K562 (cell line): Measurements from ENCODE around the gene POLR1D. TPM values are rescaled to one million over a fixed set of nuclear protein-coding genes. Genes with fewer than 3 reads are reported as not detected.

ENCODE experiments used
- ATAC-seq: fragments of 200-7000 bp; cut with Tn5 transposase; 3 replicates; pipeline ENCODE4 v1.9.1; 2020; ENCODE audit warnings: moderate library complexity
- BruUV-seq: library from RNA; stranded (reverse); fragments of 400-500 nt; replicated peaks from 2 replicates; lab custom pipeline; 2021; lab: Mats Ljungman, UMichigan
- CTCF ChIA-PET: fragments of 300-600 bp; formaldehyde crosslinking; extraction: SDS; loops from one replicate; lab custom pipeline; 2021; ENCODE audit warnings: low intra/inter-chr PET ratio; lab: Yijun Ruan, JAX
- POLR2A ChIA-PET: fragments of 300-600, 350-650 bp; sonication (Branson Sonifier 250); formaldehyde crosslinking; extraction: SDS; loops from one replicate; lab custom pipeline; 2021; ENCODE audit warnings: antibody characterized with exemption, inconsistent platforms; lab: Yijun Ruan, JAX
- DNase-seq, 4 experiments: peaks; one replicate each; pipeline versions ENCODE4 v3.0.0 to v3.0.0-alpha.2; 2011 to 2018; ENCODE audit warnings: low spot score in 3 of 4, mixed read lengths in 3 of 4; ENCODE audit errors: extremely low read depth in 1 of 4
- FAIRE-seq: peaks from 2 replicates; lab custom pipeline; 2011; peaks lifted over from hg19 to GRCh38; lab: Jason Lieb, UNC
- H2AFZ ChIP-seq: 2 replicates; pipeline ENCODE4 v1.6.0; 2011; ENCODE audit warnings: low read depth, low read length, control low read depth, inconsistent platforms
- H3K27ac ChIP-seq: fragments of 200-600 bp; 3 replicates; pipeline ENCODE4 v1.8.0; 2011; ENCODE audit warnings: low read depth, mild to moderate bottlenecking, control low read depth, inconsistent platforms, low read length, moderate library complexity, mixed read lengths; ENCODE audit errors: extremely low read depth
- H3K27me3 ChIP-seq, 2 experiments: fragments of 300-600 bp in 1 of 2; 2 replicates in 1 of 2; 3 replicates in 1 of 2; pipeline versions ENCODE4 v1.6.0 to v1.8.0; 2011; ENCODE audit warnings: inconsistent platforms in 2 of 2, low read length in 2 of 2, mild to moderate bottlenecking in 1 of 2, mixed read lengths in 1 of 2, moderate library complexity in 1 of 2; ENCODE audit not compliant: control insufficient read depth in 2 of 2, insufficient read depth in 2 of 2
- H3K36me3 ChIP-seq: fragments of 300-600 bp; 3 replicates; pipeline ENCODE4 v1.8.0; 2011; ENCODE audit warnings: mild to moderate bottlenecking, low read length, inconsistent platforms; ENCODE audit not compliant: control insufficient read depth, insufficient read depth
- H3K4me1 ChIP-seq, 2 experiments: fragments of 200-600 bp in 1 of 2; replicated peaks in 1 of 2; 2 replicates in 1 of 2; 3 replicates in 1 of 2; pipeline versions ENCODE4 v1.5.1 to v1.8.0; 2011; ENCODE audit warnings: inconsistent platforms in 2 of 2, low read length in 2 of 2, mild to moderate bottlenecking in 1 of 2, mixed read lengths in 1 of 2, moderate library complexity in 1 of 2; ENCODE audit not compliant: control insufficient read depth in 2 of 2, insufficient read depth in 2 of 2
- H3K4me2 ChIP-seq: 2 replicates; pipeline ENCODE4 v1.6.1; 2011; ENCODE audit warnings: low read length, control low read depth, inconsistent platforms, mixed read lengths; ENCODE audit not compliant: insufficient read depth
- H3K4me3 ChIP-seq: fragments of 200-600 bp; sonication (generic), shearing (Covaris generic); 2 replicates; pipeline ENCODE4 v1.5.1; 2016; ENCODE audit warnings: control low read depth, inconsistent platforms
- H3K79me2 ChIP-seq: fragments of 200-600 bp; 3 replicates; pipeline ENCODE4 v1.8.0; 2011; ENCODE audit warnings: low read length, inconsistent platforms; ENCODE audit not compliant: control insufficient read depth, insufficient read depth
- H3K9ac ChIP-seq, 2 experiments: 2 replicates each; pipeline versions ENCODE4 v1.6.0 to v1.6.1; 2011; ENCODE audit warnings: low read depth in 2 of 2, low read length in 2 of 2, control low read depth in 1 of 2, inconsistent platforms in 1 of 2, mild to moderate bottlenecking in 1 of 2, mixed read lengths in 1 of 2; ENCODE audit not compliant: insufficient read depth in 1 of 2
- H3K9me1 ChIP-seq: one replicate; pipeline ENCODE4 v1.6.0; 2011; ENCODE audit warnings: inconsistent platforms, mild to moderate bottlenecking, low read length, moderate library complexity; ENCODE audit not compliant: control insufficient read depth, insufficient read depth
- H3K9me3 ChIP-seq: replicated peaks from 2 replicates; pipeline ENCODE4 v1.5.1; 2011; ENCODE audit warnings: low read depth, low read length, inconsistent platforms; ENCODE audit not compliant: control insufficient read depth, insufficient read depth
- H4K20me1 ChIP-seq: replicated peaks from 2 replicates; pipeline ENCODE4 v1.6.1; 2011; ENCODE audit warnings: low read length, inconsistent platforms, mixed read lengths; ENCODE audit not compliant: control insufficient read depth, insufficient read depth
- CAMTA2 ChIP-seq: fragments of 250-450 bp; sonication (Bioruptor Pico); conservative IDR thresholded peaks from 2 replicates; pipeline ENCODE4 v1.5.1; 2022
- ETS2 ChIP-seq: IDR thresholded peaks from 2 replicates; pipeline ENCODE4 v1.6.1; 2016; ENCODE audit warnings: borderline replicate concordance, missing genetic modification characterization, mild to moderate bottlenecking, moderate library complexity, missing compliant biosample characterization; ENCODE audit not compliant: poor library complexity, severe bottlenecking
- NR2F6 ChIP-seq: fragments of 450-650 bp; formaldehyde crosslinking; IDR thresholded peaks from 2 replicates; pipeline ENCODE4 v1.4.0; 2020; ENCODE audit warnings: mild to moderate bottlenecking
- POLR2H ChIP-seq: IDR thresholded peaks from 2 replicates; pipeline ENCODE4 v1.6.1; 2016; ENCODE audit warnings: missing genetic modification characterization, low read depth, mild to moderate bottlenecking, control low read depth, missing compliant biosample characterization, moderate library complexity
- RBFOX2 ChIP-seq: fragments of 200-400 bp; formaldehyde crosslinking; IDR thresholded peaks from 2 replicates; pipeline ENCODE4 v1.6.1; 2017; ENCODE audit warnings: low read depth, mild to moderate bottlenecking, low read length, moderate library complexity
- ZBTB1 ChIP-seq: sonication (generic); formaldehyde crosslinking; IDR thresholded peaks from 2 replicates; pipeline ENCODE4 v1.8.1; 2023; ENCODE audit warnings: missing genetic modification reagents, low read depth, mild to moderate bottlenecking, borderline replicate concordance
- ZNF232 ChIP-seq: sonication (generic); formaldehyde crosslinking; IDR thresholded peaks from 2 replicates; pipeline ENCODE4 v1.8.0; 2022; ENCODE audit warnings: mild to moderate bottlenecking, missing genetic modification reagents
- WGBS: fragments of 100-300 bp; shearing (Covaris generic); methylation state at CpG from one replicate; pipeline ENCODE4 v1.1.6; 2016; ENCODE audit warnings: low coverage, mixed read lengths; ENCODE audit not compliant: insufficient coverage; ENCODE audit errors: missing lambda C conversion rate; 5-methylcytosine and 5-hydroxymethylcytosine counted together
- in situ Hi-C: fragments of 300-500 bp; cut with MboI; formaldehyde crosslinking; loops from 4 replicates; pipeline ENCODE4 v1.15.0; 2018; ENCODE audit warnings: inconsistent platforms, mixed read lengths
- intact Hi-C: fragments of 100-400 bp; cut with micrococcal nuclease; formaldehyde crosslinking; loops from 2 replicates; pipeline ENCODE4 v1.14.2; 2022
- polyA plus RNA-seq, 8 experiments: library from polyadenylated mRNA; depleted of rRNA in 4 of 8; stranded (reverse) in 5 of 8; unstranded in 3 of 8; fragments of >200 nt; fragmentation: Nextera tagmentation in 2 of 8; fragmentation: Illumina TruSeq in 1 of 8; extraction: Ambion mirVana in 2 of 8; extraction: Trizol in 1 of 8; gene quantifications; 2 replicates each; pipeline versions ENCODE4 v1.2.1 to v1.2.3, GENCODE V29; 2011 to 2014; ENCODE audit warnings: inconsistent platforms in 1 of 8, missing spikeins in 1 of 8
- total RNA-seq, 7 experiments: library from RNA; depleted of rRNA in 6 of 7; stranded (reverse); fragments of >200 nt in 6 of 7; fragmentation: Illumina TruSeq in 2 of 7; extraction: Trizol in 2 of 7; gene quantifications; 2 replicates each; pipeline versions ENCODE4 v1.2.1 to v1.2.3, GENCODE V29; 2011 to 2021; ENCODE audit warnings: low replicate concordance in 1 of 7
- TF ChIP-seq, protein P1 (sequence below), 2 experiments: IDR thresholded peaks; 2 replicates each; pipeline ENCODE4 v1.6.1; 2011; ENCODE audit warnings: borderline replicate concordance in 1 of 2, control low read depth in 1 of 2, low read depth in 1 of 2, low read length in 1 of 2, mild to moderate bottlenecking in 1 of 2, mixed read lengths in 1 of 2, moderate library complexity in 1 of 2; ENCODE audit not compliant: insufficient read depth in 1 of 2, insufficient read length in 1 of 2, poor library complexity in 1 of 2, severe bottlenecking in 1 of 2; ENCODE audit errors: extremely low read depth in 1 of 2

Gene POLR1D
- total and polyA plus RNA-seq, 9 of the 15 experiments (the other 6 are each of a cell fraction or from before 2014, with no cell fraction given): 107 to 188 (median 145) TPM

DNA sequence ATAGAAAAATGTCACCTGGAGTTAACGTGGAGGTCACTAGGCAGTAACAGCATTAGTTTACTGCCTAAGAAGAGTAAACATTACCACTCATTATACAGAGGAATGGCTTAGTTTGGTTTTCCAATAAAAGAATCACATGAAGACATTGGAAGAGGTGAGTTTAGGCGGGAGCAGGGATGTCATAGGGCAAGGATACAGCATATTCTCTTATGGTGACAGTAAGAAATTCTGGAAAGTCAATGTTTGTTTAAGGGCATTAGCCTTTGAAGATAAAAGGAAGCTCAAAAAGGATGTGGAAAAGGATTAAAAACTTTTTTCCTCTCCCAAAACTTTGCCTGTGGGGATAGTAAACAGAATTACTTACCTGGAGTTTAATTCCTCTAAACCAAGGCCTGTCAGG, 4.1 kb downstream of the POLR1D start:
- FAIRE-seq (no peak), DNase-seq (no peak), ATAC-seq (no peak)
- Histone ChIP-seq H3K27ac (no peak overlapping the region), H3K9me1 (no peaks in the 10 kb centered on the region), H3K4me1 (peaks cover 7 to 13% of the 10 kb centered on the region in 2 experiments; a peak in 3 of 5 replicates), H3K4me3 (no peak overlapping the region), H3K9ac (no peak overlapping the region), H3K79me2 (peaks cover 71% of the 10 kb centered on the region), H2AFZ (no peak overlapping the region), H3K36me3 (peaks cover 42% of the 10 kb centered on the region), H3K27me3 (no peaks in the 10 kb centered on the region), H3K4me2 (no peak overlapping the region), H3K9me3 (no peaks in the 10 kb centered on the region), H4K20me1 (no peaks in the 10 kb centered on the region)
- intact Hi-C loops: no loop called here
- 72% methylated on average over 2 of the region's 2 CpGs for WGBS
- TF ChIP-seq CAMTA2 (CRISPR knock-in tag) (no peak), ZBTB1 (CRISPR knock-in tag) (no peak), ETS2 (tag) (no peak), ZNF232 (CRISPR knock-in tag) (no peak), RBFOX2 (0 out of 2 replicates have a peak, but pooled peaks have one; percentile 10), NR2F6 (no peak), POLR2H (tag) (no peak)
- TF ChIP-seq, protein P1, sequence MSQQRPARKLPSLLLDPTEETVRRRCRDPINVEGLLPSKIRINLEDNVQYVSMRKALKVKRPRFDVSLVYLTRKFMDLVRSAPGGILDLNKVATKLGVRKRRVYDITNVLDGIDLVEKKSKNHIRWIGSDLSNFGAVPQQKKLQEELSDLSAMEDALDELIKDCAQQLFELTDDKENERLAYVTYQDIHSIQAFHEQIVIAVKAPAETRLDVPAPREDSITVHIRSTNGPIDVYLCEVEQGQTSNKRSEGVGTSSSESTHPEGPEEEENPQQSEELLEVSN (IDR thresholded peaks at IDR 0.05; ENCODE audit: borderline replicate concordance in 1 of 2, extremely low read depth in 1 of 2, insufficient read depth in 1 of 2, insufficient read length in 1 of 2, low read depth in 1 of 2, low read length in 1 of 2, poor library complexity in 1 of 2, severe bottlenecking in 1 of 2): no peak
- in situ Hi-C loops: no loop called here
- BruUV-seq: no TSS peak
- CTCF ChIA-PET: no interaction called here
- POLR2A ChIA-PET: interaction anchor here (0.6 to 1.6 kb wide), 3 partner anchors 10 to 470 kb away, joined by 3 to 6 read pairs (median 3); no protein-coding TSS in a partner anchor
